ENCODE results near the gene ZNF608. TPM values are rescaled to one million over a fixed set of nuclear protein-coding genes. Genes with fewer than 3 reads are reported as not detected.

Gene ZNF608
- total RNA-seq, 1 experiment from 2014 or later, result 12.1 TPM

- Histone ChIP-seq H3K4me2 (ENCODE audit: low read depth, low read length, poor library complexity, severe bottlenecking) (peak overlapping the region; percentile 60), H3K9ac (ENCODE audit: low read length) (peak overlapping the region; percentile 0; the same call in 1 of the 2 replicates), H3K27ac (ENCODE audit: low read length) (no peak overlapping the region), H3K27me3 (ENCODE audit: low read length) (no peaks in the 10 kb centered on the region), H3K79me2 (ENCODE audit: low read length) (no peaks in the 10 kb centered on the region), H3K9me3 (ENCODE audit: low read length) (no peaks in the 10 kb centered on the region), H2AFZ (ENCODE audit: low read length) (no peak overlapping the region), H4K20me1 (ENCODE audit: insufficient read depth, low read depth, low read length) (no peaks in the 10 kb centered on the region), H3K9me2 (replicated peaks; ENCODE audit: insufficient read depth, low read length) (no peaks in the 10 kb centered on the region), H3K4me3 (ENCODE audit: low read length) (peak overlapping the region; percentile 26; the same call in 1 of the 2 replicates), H3K36me3 (ENCODE audit: insufficient read depth, low read length) (no peaks in the 10 kb centered on the region; the same call in 1 of the 2 replicates), H3K4me1 (ENCODE audit: low read length) (peaks cover 72% of the 10 kb centered on the region)
- no peak for DNase-seq
Measured at GRCh38 chr5:124736805-124737188, 9.6 kb downstream of the ZNF608 start.

- H3K4me2 ChIP-seq (ENCODE audit: low read depth, low read length, poor library complexity, severe bottlenecking), result peak overlapping the region; percentile 60
- H3K4me1 ChIP-seq (ENCODE audit: low read length), result peaks cover 66% of the 10 kb centered on the region
- no peaks in the 10 kb centered on the region for H4K20me1 ChIP-seq (ENCODE audit: insufficient read depth, low read depth, low read length)
- no peaks in the 10 kb centered on the region for H3K79me2 ChIP-seq (ENCODE audit: low read length)
- no peaks in the 10 kb centered on the region; the same call in 1 of the 2 replicates for H3K36me3 ChIP-seq (ENCODE audit: insufficient read depth, low read length)
- no peak for DNase-seq
- H3K9me3 ChIP-seq (ENCODE audit: low read length), result no peaks in the 10 kb centered on the region
- no peaks in the 10 kb centered on the region for H3K9me2 ChIP-seq (replicated peaks; ENCODE audit: insufficient read depth, low read length)
- peak overlapping the region; percentile 59; the same call in 1 of the 2 replicates for H3K4me3 ChIP-seq (ENCODE audit: low read length)
- peak overlapping the region; percentile 33 for H3K9ac ChIP-seq (ENCODE audit: low read length)
- no peak overlapping the region for H3K27ac ChIP-seq (ENCODE audit: low read length)
- H3K27me3 ChIP-seq (ENCODE audit: low read length), result no peaks in the 10 kb centered on the region
- H2AFZ ChIP-seq (ENCODE audit: low read length), result no peak overlapping the region
Measured at GRCh38 chr5:124736082-124736804, 10.2 kb downstream of the ZNF608 start.

DNA sequence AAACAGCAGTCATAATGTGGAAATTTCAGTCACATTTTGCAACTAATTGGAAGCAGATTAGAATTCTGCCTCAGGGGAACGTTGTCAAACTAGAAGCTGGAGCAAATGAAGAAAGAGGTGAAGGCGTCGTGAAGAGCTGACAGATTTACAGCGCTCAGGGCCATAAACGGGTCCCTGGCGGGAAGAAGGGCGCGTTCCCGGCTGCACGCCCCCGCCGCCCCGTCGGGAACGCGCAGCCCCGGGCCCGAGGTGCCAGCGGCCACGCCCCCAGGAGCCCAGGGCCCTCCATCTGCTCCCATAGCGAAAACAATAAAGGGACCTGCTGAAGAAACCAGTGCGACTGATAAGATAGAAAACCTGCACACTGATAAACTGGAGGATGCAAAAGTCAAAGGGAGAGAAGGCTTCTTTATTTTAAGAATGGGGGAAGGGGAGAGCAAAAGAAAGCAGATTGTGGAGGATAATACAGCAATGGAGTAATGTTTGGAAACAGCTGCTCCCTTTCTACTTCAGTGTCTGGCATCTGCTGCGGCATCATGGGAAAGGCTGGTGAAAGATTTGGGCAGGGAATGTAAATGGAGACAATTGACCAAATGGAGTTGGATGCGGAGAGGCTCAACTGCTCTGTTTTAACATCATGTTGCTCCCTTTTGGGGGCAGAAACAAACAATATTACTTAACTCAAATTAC is 11.1 kb downstream of the ZNF608 start:
- Histone ChIP-seq H2AFZ (ENCODE audit: low read length) (no peak overlapping the region), H3K9me3 (ENCODE audit: low read length) (no peaks in the 10 kb centered on the region), H3K36me3 (ENCODE audit: insufficient read depth, low read length) (no peaks in the 10 kb centered on the region), H3K4me1 (ENCODE audit: low read length) (peaks cover 58% of the 10 kb centered on the region), H4K20me1 (ENCODE audit: insufficient read depth, low read depth, low read length) (no peaks in the 10 kb centered on the region), H3K27ac (ENCODE audit: low read length) (no peak overlapping the region), H3K79me2 (ENCODE audit: low read length) (no peaks in the 10 kb centered on the region), H3K9me2 (replicated peaks; ENCODE audit: insufficient read depth, low read length) (no peaks in the 10 kb centered on the region), H3K4me2 (ENCODE audit: low read depth, low read length, poor library complexity, severe bottlenecking) (peak overlapping the region; percentile 60), H3K27me3 (ENCODE audit: low read length) (no peaks in the 10 kb centered on the region), H3K9ac (ENCODE audit: low read length) (peak overlapping the region; percentile 33), H3K4me3 (ENCODE audit: low read length) (peak overlapping the region; percentile 59)
- DNase-seq, result no peak

- Histone ChIP-seq H3K36me3 (ENCODE audit: insufficient read depth, low read length) (no peaks in the 10 kb centered on the region), H3K9me2 (replicated peaks; ENCODE audit: insufficient read depth, low read length) (no peaks in the 10 kb centered on the region), H3K4me2 (ENCODE audit: low read depth, low read length, poor library complexity, severe bottlenecking) (peak overlapping the region; percentile 60), H3K27me3 (ENCODE audit: low read length) (no peaks in the 10 kb centered on the region), H3K27ac (ENCODE audit: low read length) (no peak overlapping the region), H3K79me2 (ENCODE audit: low read length) (no peaks in the 10 kb centered on the region), H3K9me3 (ENCODE audit: low read length) (no peaks in the 10 kb centered on the region), H2AFZ (ENCODE audit: low read length) (no peak overlapping the region), H3K4me3 (ENCODE audit: low read length) (peak overlapping the region; percentile 59), H3K9ac (ENCODE audit: low read length) (peak overlapping the region; percentile 33; the same call in 1 of the 2 replicates), H4K20me1 (ENCODE audit: insufficient read depth, low read depth, low read length) (no peaks in the 10 kb centered on the region), H3K4me1 (ENCODE audit: low read length) (peaks cover 56% of the 10 kb centered on the region)
- no peak for DNase-seq
Measured at GRCh38 chr5:124734574-124735168, 11.8 kb downstream of the ZNF608 start.

DNA sequence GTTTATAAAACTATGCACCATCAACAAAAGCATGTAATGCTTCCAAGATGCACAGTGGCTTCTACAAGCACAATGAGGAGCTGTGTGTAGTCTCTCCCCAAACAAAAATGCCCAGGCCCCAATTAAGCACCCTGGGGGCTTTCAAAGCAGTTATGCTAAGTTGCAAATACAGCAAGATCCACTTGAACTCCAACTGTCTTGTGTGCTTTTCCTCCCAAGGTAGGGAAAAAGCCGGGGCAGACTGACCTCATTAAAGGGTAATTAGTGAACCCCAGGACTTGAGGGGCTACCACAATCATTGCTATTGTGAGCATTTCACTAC is 13.1 kb downstream of the ZNF608 start:
- H3K79me2 ChIP-seq (ENCODE audit: low read length), result no peaks in the 10 kb centered on the region
- no peaks in the 10 kb centered on the region for H3K36me3 ChIP-seq (ENCODE audit: insufficient read depth, low read length)

GRCh38 chr5:124732428-124733328 is 13.8 kb downstream of the ZNF608 start:
- H3K4me1 ChIP-seq (ENCODE audit: low read length), result peaks cover 36% of the 10 kb centered on the region

More for the DNA sequence above, 13.1 kb downstream of the ZNF608 start:
- Histone ChIP-seq H3K9ac (ENCODE audit: low read length) (no peak overlapping the region), H3K9me2 (replicated peaks; ENCODE audit: insufficient read depth, low read length) (no peaks in the 10 kb centered on the region), H3K4me3 (ENCODE audit: low read length) (no peak overlapping the region), H3K4me1 (ENCODE audit: low read length) (peaks cover 43% of the 10 kb centered on the region), H3K27me3 (ENCODE audit: low read length) (no peaks in the 10 kb centered on the region), H2AFZ (ENCODE audit: low read length) (no peak overlapping the region), H3K9me3 (ENCODE audit: low read length) (no peaks in the 10 kb centered on the region), H4K20me1 (ENCODE audit: insufficient read depth, low read depth, low read length) (no peaks in the 10 kb centered on the region), H3K4me2 (ENCODE audit: low read depth, low read length, poor library complexity, severe bottlenecking) (no peak overlapping the region), H3K27ac (ENCODE audit: low read length) (no peak overlapping the region)
- DNase-seq, result no peak

GRCh38 chr5:124730381-124730780 is 16.1 kb downstream of the ZNF608 start:
- no peak for DNase-seq
- H3K79me2 ChIP-seq (ENCODE audit: low read length), result no peaks in the 10 kb centered on the region

More at GRCh38 chr5:124732428-124733328, 13.8 kb downstream of the ZNF608 start:
- no peak overlapping the region for H2AFZ ChIP-seq (ENCODE audit: low read length)
- no peaks in the 10 kb centered on the region for H4K20me1 ChIP-seq (ENCODE audit: insufficient read depth, low read depth, low read length)
- H3K27ac ChIP-seq (ENCODE audit: low read length), result no peak overlapping the region
- no peaks in the 10 kb centered on the region for H3K79me2 ChIP-seq (ENCODE audit: low read length)
- no peak overlapping the region for H3K4me3 ChIP-seq (ENCODE audit: low read length)
- H3K9ac ChIP-seq (ENCODE audit: low read length), result no peak overlapping the region
- no peaks in the 10 kb centered on the region for H3K9me3 ChIP-seq (ENCODE audit: low read length)
- H3K4me2 ChIP-seq (ENCODE audit: low read depth, low read length, poor library complexity, severe bottlenecking), result no peak overlapping the region
- H3K36me3 ChIP-seq (ENCODE audit: insufficient read depth, low read length), result no peaks in the 10 kb centered on the region
- no peaks in the 10 kb centered on the region for H3K9me2 ChIP-seq (replicated peaks; ENCODE audit: insufficient read depth, low read length)
- H3K27me3 ChIP-seq (ENCODE audit: low read length), result no peaks in the 10 kb centered on the region
- DNase-seq, result no peak

More at GRCh38 chr5:124730381-124730780, 16.1 kb downstream of the ZNF608 start:
- Histone ChIP-seq H3K27me3 (ENCODE audit: low read length) (no peaks in the 10 kb centered on the region), H3K27ac (ENCODE audit: low read length) (no peak overlapping the region), H3K4me1 (ENCODE audit: low read length) (peaks cover 17% of the 10 kb centered on the region), H3K9me3 (ENCODE audit: low read length) (no peaks in the 10 kb centered on the region), H3K4me3 (ENCODE audit: low read length) (no peak overlapping the region), H4K20me1 (ENCODE audit: insufficient read depth, low read depth, low read length) (no peaks in the 10 kb centered on the region), H3K9me2 (replicated peaks; ENCODE audit: insufficient read depth, low read length) (no peaks in the 10 kb centered on the region), H3K9ac (ENCODE audit: low read length) (no peak overlapping the region), H2AFZ (ENCODE audit: low read length) (no peak overlapping the region), H3K4me2 (ENCODE audit: low read depth, low read length, poor library complexity, severe bottlenecking) (no peak overlapping the region), H3K36me3 (ENCODE audit: insufficient read depth, low read length) (no peaks in the 10 kb centered on the region)
